Superior temporal gyrus (tissue), 1 donor: ENCODE results near the gene HIKESHI.

Experiments
- DNase-seq: peaks from one replicate; pipeline ENCODE4 v3.0.0-alpha.2; 2016; ENCODE audit errors: extremely low spot score

The HIKESHI gene

DNA sequence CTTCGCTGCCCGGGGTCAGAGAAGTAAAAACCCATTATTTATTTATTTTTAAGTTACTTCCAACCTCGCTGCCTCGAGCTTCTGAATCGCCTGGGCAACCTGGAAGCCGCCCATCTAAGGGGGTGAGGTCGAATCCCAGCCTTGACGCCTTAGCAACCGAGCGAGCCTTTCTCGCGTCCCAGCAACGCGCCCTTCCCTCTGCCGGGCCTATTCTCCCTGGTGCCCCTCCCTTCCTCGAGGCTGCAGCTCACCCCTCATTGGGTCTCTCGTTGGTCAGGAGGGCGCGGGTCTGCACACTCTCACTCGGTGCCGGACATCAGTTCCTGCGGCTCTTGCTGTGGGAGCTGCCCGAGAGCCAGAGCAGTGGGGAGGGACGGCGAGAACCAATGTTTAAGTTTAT is 72.5 kb downstream of the HIKESHI start, which contains the start of gene CCDC81:
Gene CCDC81, plus strand, starts transcription at position 302 of the 400 bp plus-strand sequence. CDS start 277 bp downstream, outside the sequence.
- DNase-seq, result no peak

DNA sequence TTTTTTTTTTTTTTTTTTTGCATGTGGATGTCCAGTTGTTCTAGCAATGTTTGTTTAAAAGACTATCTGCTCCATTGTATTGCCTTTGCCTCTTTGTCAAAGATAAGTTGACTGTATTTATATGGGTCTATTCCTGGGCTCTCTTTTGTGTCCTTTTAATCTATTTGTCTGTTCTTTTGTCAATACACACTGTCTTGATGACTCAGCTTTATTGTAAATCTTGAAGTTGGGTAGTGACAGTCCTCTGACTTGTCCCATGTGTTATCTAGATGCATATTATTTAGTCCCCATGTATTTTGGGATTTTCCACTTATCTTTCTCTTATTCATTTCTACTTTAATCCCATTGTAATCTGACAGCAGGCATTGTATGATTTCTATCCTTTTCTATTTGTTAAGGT is 75.9 kb downstream of the HIKESHI start:
- no peak for DNase-seq

DNA sequence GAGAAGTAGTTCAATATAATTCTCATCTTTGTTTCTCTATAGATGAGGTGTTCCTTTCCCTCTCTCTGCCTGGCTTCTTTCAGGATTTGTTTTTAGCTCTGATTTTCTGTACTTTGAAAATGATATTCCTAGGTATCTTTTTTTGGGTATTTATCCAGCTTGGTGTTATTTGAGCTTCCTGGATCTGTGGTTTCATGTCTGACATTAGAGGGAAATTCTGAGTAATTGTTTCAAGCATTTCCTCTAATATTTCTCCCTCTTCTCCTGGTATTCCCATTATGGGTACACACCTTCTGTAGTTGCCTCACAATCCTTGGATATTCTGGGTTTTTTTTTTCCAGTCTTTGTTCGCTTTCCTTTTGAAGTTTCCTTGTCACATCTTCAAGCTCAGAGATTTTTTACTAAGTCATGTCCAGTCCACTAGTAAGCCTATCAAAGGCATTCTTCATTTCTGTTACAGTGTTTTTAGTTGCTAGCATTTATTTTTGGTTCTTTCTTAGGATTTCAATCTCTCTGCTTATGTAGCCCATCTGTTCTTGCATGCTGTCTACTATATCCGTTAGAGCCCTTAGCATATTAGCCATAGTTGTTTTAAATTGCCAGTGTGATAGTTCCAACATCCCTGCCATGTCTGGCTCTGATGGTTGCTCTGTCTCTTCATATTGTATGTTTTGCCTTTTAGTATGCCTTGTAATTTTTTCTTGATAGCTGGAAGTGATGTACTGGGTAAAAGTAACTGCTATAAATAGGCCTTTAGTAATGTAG is 78.4 kb downstream of the HIKESHI start:
- no peak for DNase-seq

- no peak for DNase-seq
These were observed 81.3 kb downstream of the HIKESHI start for GRCh38 chr11:86383041-86383955.

DNA sequence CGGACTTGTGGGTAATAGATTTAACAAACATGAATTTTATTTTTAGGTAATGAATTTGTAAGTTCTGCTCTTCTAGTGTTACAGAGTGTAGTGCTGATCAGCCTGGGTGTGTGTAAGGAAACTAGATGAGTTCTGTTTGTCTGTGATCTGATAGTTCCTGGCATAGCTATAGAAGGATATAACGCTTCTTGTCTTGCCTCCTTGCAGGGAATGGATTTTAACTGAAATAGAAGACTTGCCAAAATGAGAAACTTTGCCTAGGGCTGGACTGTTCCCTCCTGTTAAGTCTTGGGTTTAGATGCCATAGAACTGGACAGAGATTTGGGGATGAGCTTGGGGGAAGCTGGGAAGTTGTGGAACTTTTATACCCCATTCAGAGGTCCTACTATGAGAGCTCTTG is 84.2 kb downstream of the HIKESHI start:
- DNase-seq, result no peak

DNA sequence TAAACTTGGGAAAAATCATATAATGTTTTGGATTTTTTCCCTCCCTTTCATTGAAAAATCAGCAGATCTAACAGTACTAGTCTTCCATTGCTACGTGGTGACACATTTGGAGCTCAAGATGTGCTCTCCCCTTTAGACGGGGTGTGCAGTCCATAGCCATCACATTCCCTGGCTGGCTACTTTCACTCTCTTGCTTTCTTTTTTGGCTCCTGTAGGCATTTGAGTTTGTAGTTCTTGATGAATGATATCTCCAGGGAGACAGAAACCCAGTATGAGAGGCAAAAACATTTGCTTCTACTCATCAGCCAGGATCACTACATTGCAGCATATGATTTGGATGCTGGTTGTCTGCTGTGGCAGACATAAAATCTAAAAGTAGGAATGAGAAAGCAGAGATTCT is 84.7 kb downstream of the HIKESHI start:
- no peak for DNase-seq

GRCh38 chr11:86388198-86388597 is 86.2 kb downstream of the HIKESHI start:
- no peak for DNase-seq

GRCh38 chr11:86390487-86390886 is 88.4 kb downstream of the HIKESHI start:
- DNase-seq, result no peak

- DNase-seq, result no peak
These were observed 93.1 kb downstream of the HIKESHI start for GRCh38 chr11:86395061-86395551.
